HepG2 (cell line): Measurements from ENCODE around the gene SCNM1. TPM values are rescaled to one million over a fixed set of nuclear protein-coding genes. Genes with fewer than 3 reads are reported as not detected.
A peak's percentile ranks its signal among the peaks of the same experiment; 100 is the strongest.

ENCODE experiments used
- MED1 ChIP-seq: sonication (generic); formaldehyde crosslinking; IDR thresholded peaks from 2 replicates; pipeline ENCODE4 v1.4.0; 2020; ENCODE audit warnings: missing genetic modification reagents
- NCOA2 ChIP-seq: sonication (generic); formaldehyde crosslinking; IDR thresholded peaks from 2 replicates; pipeline ENCODE4 v1.8.0; 2022; ENCODE audit warnings: inconsistent platforms
- NCOA5 ChIP-seq: sonication (generic); formaldehyde crosslinking; IDR thresholded peaks from 2 replicates; pipeline ENCODE4 v1.4.0; 2020; ENCODE audit warnings: missing genetic modification reagents
- NR2C2 ChIP-seq: sonication (generic); formaldehyde crosslinking; IDR thresholded peaks from 2 replicates; pipeline ENCODE4 v1.4.0; 2020; ENCODE audit warnings: missing genetic modification reagents, mild to moderate bottlenecking, moderate library complexity, borderline replicate concordance
- ONECUT2 ChIP-seq: sonication (generic); formaldehyde crosslinking; IDR thresholded peaks from 2 replicates; pipeline ENCODE4 v1.4.0; 2020; ENCODE audit warnings: missing genetic modification reagents
- PRDM15 ChIP-seq: sonication (generic); formaldehyde crosslinking; IDR thresholded peaks from 2 replicates; pipeline ENCODE4 v1.4.0; 2020; ENCODE audit warnings: missing genetic modification reagents
- RFX3 ChIP-seq: IDR thresholded peaks from 2 replicates; pipeline ENCODE4 v1.6.1; 2016; ENCODE audit warnings: missing biosample characterization, missing genetic modification reagents
- RFXANK ChIP-seq: IDR thresholded peaks from 2 replicates; pipeline ENCODE4 v1.6.1; 2016
- THYN1 ChIP-seq: sonication (generic); formaldehyde crosslinking; IDR thresholded peaks from 2 replicates; pipeline ENCODE4 v1.8.1; 2023; ENCODE audit warnings: low read depth, mild to moderate bottlenecking, moderate library complexity, missing genetic modification reagents, borderline replicate concordance
- U2AF1 ChIP-seq: fragments of 200-400 bp; formaldehyde crosslinking; optimal IDR thresholded peaks from 2 replicates; pipeline ENCODE3; 2017; ENCODE audit warnings: mild to moderate bottlenecking, low read depth, low read length
- ZBTB40 ChIP-seq, 2 experiments: fragments of 450-650 bp in 1 of 2; sonication (generic) in 1 of 2; formaldehyde crosslinking in 1 of 2; IDR thresholded peaks; 2 replicates each; pipeline versions ENCODE4 v1.6.1 to v1.8.0; 2016 to 2022; ENCODE audit warnings: antibody characterized with exemption in 1 of 2, mild to moderate bottlenecking in 1 of 2, missing genetic modification reagents in 1 of 2
- ZNF230 ChIP-seq: sonication (generic); formaldehyde crosslinking; IDR thresholded peaks from 2 replicates; pipeline ENCODE4 v1.4.0; 2020; ENCODE audit warnings: mild to moderate bottlenecking, missing genetic modification reagents
- ZNF235 ChIP-seq: sonication (generic); formaldehyde crosslinking; IDR thresholded peaks from 2 replicates; pipeline ENCODE4 v1.8.1; 2023; ENCODE audit warnings: mild to moderate bottlenecking, missing genetic modification reagents, borderline replicate concordance
- ZNF354B ChIP-seq: sonication (generic); formaldehyde crosslinking; IDR thresholded peaks from 2 replicates; pipeline ENCODE4 v1.8.0; 2022; ENCODE audit warnings: mild to moderate bottlenecking, missing genetic modification reagents
- ZNF44 ChIP-seq: sonication (generic); formaldehyde crosslinking; IDR thresholded peaks from 2 replicates; pipeline ENCODE4 v1.5.1; 2020; ENCODE audit warnings: mild to moderate bottlenecking, missing genetic modification reagents
- ZNF441 ChIP-seq: sonication (generic); formaldehyde crosslinking; IDR thresholded peaks from 2 replicates; pipeline ENCODE4 v1.7.0; 2021; ENCODE audit warnings: missing genetic modification reagents, borderline replicate concordance
- ZNF558 ChIP-seq: sonication (generic); formaldehyde crosslinking; IDR thresholded peaks from 2 replicates; pipeline ENCODE4 v1.9.0; 2022; ENCODE audit warnings: mild to moderate bottlenecking, missing genetic modification reagents, borderline replicate concordance
- ZNF747 ChIP-seq: sonication (generic); formaldehyde crosslinking; IDR thresholded peaks from 2 replicates; pipeline ENCODE4 v1.8.1; 2023; ENCODE audit warnings: missing genetic modification reagents, mild to moderate bottlenecking, borderline replicate concordance
- ZNF850 ChIP-seq: sonication (generic); formaldehyde crosslinking; conservative IDR thresholded peaks from 2 replicates; pipeline ENCODE4 v1.9.0; 2021; ENCODE audit warnings: mild to moderate bottlenecking, missing genetic modification reagents
- polyA plus RNA-seq, 8 experiments: library from polyadenylated mRNA; depleted of rRNA in 3 of 8; stranded (reverse) in 7 of 8; unstranded in 1 of 8; fragments of >200 nt; fragmentation: Illumina TruSeq in 4 of 8; extraction: Trizol in 4 of 8; gene quantifications; 2 replicates each; pipeline versions ENCODE4 v1.2.1 to v1.2.3, GENCODE V29; 2011 to 2016; ENCODE audit warnings: low read depth in 4 of 8, missing spikeins in 1 of 8, mixed read lengths in 1 of 8; ENCODE audit not compliant: insufficient read depth in 1 of 8
- total RNA-seq, 5 experiments: library from RNA; depleted of rRNA; stranded (reverse); fragments of >200 nt; fragmentation: Illumina TruSeq; extraction: Trizol; gene quantifications; 2 replicates each; pipeline ENCODE4 v1.2.3, GENCODE V29; 2016; ENCODE audit warnings: low read depth in 1 of 5

Gene SCNM1
- total and polyA plus RNA-seq, 2 of the 13 experiments (the other 11 are each of a cell fraction or from before 2014, with no cell fraction given): 16.3 to 31.5 TPM

GRCh38 chr1:151165281-151165737 is 635 bp upstream of the SCNM1 start (continued):
- TF ChIP-seq ZBTB40 (IDR thresholded peaks at IDR 0.05) (no peak), ZBTB40 (CRISPR knock-in tag; IDR thresholded peaks at IDR 0.05) (no peak), U2AF1 (no peak), ZNF235 (no peak), ZNF850 (no peak), RFXANK (CRISPR knock-in tag) (no peak), RFX3 (CRISPR knock-in tag) (no peak), PRDM15 (no peak), NCOA2 (CRISPR knock-in tag) (no peak), ZNF441 (CRISPR knock-in tag) (no peak), ONECUT2 (CRISPR knock-in tag) (no peak), MED1 (no peak), NR2C2 (CRISPR knock-in tag) (peak; percentile 97; the same call in 1 of the 2 replicates), ZNF230 (CRISPR knock-in tag) (0 out of 2 replicates have a peak, but pooled peaks have one; percentile 37), ZNF44 (CRISPR knock-in tag) (no peak), ZNF747 (CRISPR knock-in tag) (no peak), ZNF354B (no peak), ZNF558 (CRISPR knock-in tag) (no peak), NCOA5 (no peak), THYN1 (CRISPR knock-in tag) (no peak)
